CD14-positive monocyte (primary cell): ENCODE results near the gene KIF26A. TPM values are rescaled to one million over a fixed set of nuclear protein-coding genes. Genes with fewer than 3 reads are reported as not detected.

Experiments
- DNase-seq, 3 donors: peaks; one replicate each; pipeline ENCODE4 v3.0.0-alpha.2; 2011 to 2022
- H2AFZ ChIP-seq: 2 replicates; pipeline ENCODE4 v1.6.0; 2012; ENCODE audit warnings: mild to moderate bottlenecking, low read depth, low read length, inconsistent platforms; ENCODE audit not compliant: insufficient read depth, poor library complexity, severe bottlenecking
- H3K27ac ChIP-seq, 2 donors: 1 replicate in 1 of 2; 2 replicates in 1 of 2; pipeline ENCODE4 v1.5.1; 2012 to 2013; ENCODE audit warnings: low read length in 2 of 2, control low read depth in 1 of 2, inconsistent platforms in 1 of 2, low read depth in 1 of 2, mild to moderate bottlenecking in 1 of 2
- H3K27me3 ChIP-seq, 2 donors: one replicate each; pipeline versions ENCODE4 v1.6.0 to v1.6.1; 2011 to 2013; ENCODE audit warnings: low read length in 2 of 2; ENCODE audit not compliant: control insufficient read depth in 2 of 2, insufficient read depth in 2 of 2
- H3K36me3 ChIP-seq, 2 donors: replicated peaks in 1 of 2; 1 replicate in 1 of 2; 2 replicates in 1 of 2; pipeline versions ENCODE4 v1.5.1 to v1.6.1; 2012 to 2013; ENCODE audit warnings: low read length in 2 of 2, control low read depth in 1 of 2, inconsistent platforms in 1 of 2, mild to moderate bottlenecking in 1 of 2; ENCODE audit not compliant: insufficient read depth in 2 of 2, control insufficient read depth in 1 of 2
- H3K4me1 ChIP-seq, 2 donors: 1 replicate in 1 of 2; 2 replicates in 1 of 2; pipeline versions ENCODE4 v1.5.1 to v1.6.1; 2012 to 2013; ENCODE audit warnings: low read length in 2 of 2, control low read depth in 1 of 2, inconsistent platforms in 1 of 2, mild to moderate bottlenecking in 1 of 2, moderate library complexity in 1 of 2; ENCODE audit not compliant: insufficient read depth in 2 of 2, control insufficient read depth in 1 of 2
- H3K4me2 ChIP-seq: replicated peaks from 2 replicates; pipeline ENCODE3; 2012; ENCODE audit warnings: low read length, moderate library complexity, mild to moderate bottlenecking; ENCODE audit not compliant: poor library complexity, severe bottlenecking; ENCODE audit errors: extremely low read depth
- H3K4me3 ChIP-seq, 3 experiments: fragments of 200-600 bp in 1 of 3; sonication (generic) in 1 of 3; replicated peaks in 1 of 3; 1 replicate in 2 of 3; 2 replicates in 1 of 3; pipeline ENCODE4 v1.5.1; 2011 to 2013; ENCODE audit warnings: low read length in 3 of 3, mild to moderate bottlenecking in 3 of 3, control low read depth in 2 of 3, low read depth in 2 of 3, inconsistent platforms in 1 of 3, moderate library complexity in 1 of 3
- H3K79me2 ChIP-seq: 2 replicates; pipeline ENCODE4 v1.6.0; 2012; ENCODE audit warnings: mild to moderate bottlenecking, control low read depth, inconsistent platforms, low read length, moderate library complexity; ENCODE audit not compliant: insufficient read depth
- H3K9ac ChIP-seq: 2 replicates; pipeline ENCODE4 v1.6.0; 2017; ENCODE audit warnings: low read length, mild to moderate bottlenecking; ENCODE audit not compliant: insufficient read depth, poor library complexity, severe bottlenecking
- H3K9me3 ChIP-seq, 2 donors: replicated peaks in 1 of 2; 1 replicate in 1 of 2; 2 replicates in 1 of 2; pipeline versions ENCODE4 v1.5.1 to v1.6.1; 2012 to 2013; ENCODE audit warnings: low read length in 2 of 2, control low read depth in 1 of 2; ENCODE audit not compliant: control insufficient read depth in 1 of 2, insufficient read depth in 1 of 2
- H4K20me1 ChIP-seq: 2 replicates; pipeline ENCODE4 v1.6.0; 2012; ENCODE audit warnings: mild to moderate bottlenecking, low read length, control low read depth, moderate library complexity; ENCODE audit not compliant: insufficient read depth
- H3K27ac Mint-ChIP-seq, 7 donors: one replicate each; pipeline ENCODE4 v1.8.0; 2020; ENCODE audit warnings: mild to moderate bottlenecking in 7 of 7, mixed read lengths in 7 of 7, moderate library complexity in 6 of 7, inconsistent platforms in 2 of 7
- H3K27me3 Mint-ChIP-seq, 3 donors: one replicate each; pipeline ENCODE4 v1.8.0; 2021 to 2022; ENCODE audit warnings: low read depth in 3 of 3, mild to moderate bottlenecking in 3 of 3, mixed read lengths in 3 of 3, moderate library complexity in 3 of 3, inconsistent platforms in 1 of 3
- H3K36me3 Mint-ChIP-seq, 2 donors: one replicate each; pipeline ENCODE4 v1.8.0; 2020; ENCODE audit warnings: mixed read lengths in 2 of 2, inconsistent platforms in 1 of 2, mild to moderate bottlenecking in 1 of 2
- H3K4me1 Mint-ChIP-seq: one replicate; pipeline ENCODE4 v1.8.0; 2020; ENCODE audit warnings: mild to moderate bottlenecking, mixed read lengths
- H3K4me3 Mint-ChIP-seq, 2 donors: one replicate each; pipeline ENCODE4 v1.8.0; 2020; ENCODE audit warnings: mild to moderate bottlenecking in 2 of 2, mixed read lengths in 2 of 2, moderate library complexity in 1 of 2
- H3K9me3 Mint-ChIP-seq, 7 donors: one replicate each; pipeline ENCODE4 v1.8.0; 2020 to 2022; ENCODE audit warnings: mixed read lengths in 7 of 7, mild to moderate bottlenecking in 6 of 7, moderate library complexity in 6 of 7, inconsistent platforms in 2 of 7
- WGBS: methylation state at CpG from one replicate; pipeline ENCODE4 v1.1.5; 2013; ENCODE audit warnings: missing lambda C conversion rate; ENCODE audit not compliant: insufficient coverage; 5-methylcytosine and 5-hydroxymethylcytosine counted together
- intact Hi-C, 2 donors: fragments of 100-400 bp; cut with micrococcal nuclease; formaldehyde crosslinking; loops; one replicate each; pipeline versions ENCODE4 v1.15.0 to v1.15.1; 2023
- polyA plus RNA-seq, 3 donors: library from polyadenylated mRNA; depleted of rRNA in 1 of 3; unstranded in 2 of 3; stranded (reverse) in 1 of 3; fragments of 300-500 nt in 2 of 3; fragments of >200 nt in 1 of 3; fragmentation: Illumina TruSeq in 2 of 3; gene quantifications; 1 replicate in 2 of 3; 2 replicates in 1 of 3; pipeline ENCODE4 v1.2.3, GENCODE V29; 2012 to 2021
- TF ChIP-seq, protein P1 (sequence below): fragments of 200-600 bp; IDR thresholded peaks from one replicate; pipeline ENCODE4 v1.8.0; 2022; ENCODE audit warnings: antibody characterized with exemption, mild to moderate bottlenecking

KIF26A gene
- polyA plus RNA-seq, 3 donors = not detected

DNA sequence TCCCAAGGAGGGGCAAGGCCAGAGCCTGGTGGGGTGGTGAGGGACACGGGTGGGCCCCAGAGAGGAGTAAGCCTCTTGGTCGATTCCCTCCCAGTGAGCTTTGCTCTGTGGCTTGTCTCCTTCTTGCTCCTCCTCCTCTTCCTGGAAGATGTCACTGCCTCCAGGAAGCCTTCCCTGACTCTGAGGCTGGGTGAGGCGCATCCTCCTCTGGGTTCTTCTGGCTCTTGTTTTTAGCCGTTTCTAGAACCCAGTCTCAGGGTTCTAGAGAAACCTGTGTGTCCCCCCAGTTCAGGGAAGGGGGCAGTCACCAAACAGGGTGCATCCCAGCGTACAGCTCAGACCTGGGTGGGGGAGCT is 12.6 kb downstream of the KIF26A start:
- H4K20me1 ChIP-seq = no peaks in the 10 kb centered on the region
- intact Hi-C loops = no loop called here
- no peak overlapping the region for H2AFZ ChIP-seq
- H3K36me3 ChIP-seq = no peaks in the 10 kb centered on the region
- H3K4me3 ChIP-seq = no peak overlapping the region
- Mint-ChIP-seq H3K9me3 (peaks cover 0 to 1% (median 0%) of the 10 kb centered on the region in 7 donors), H3K36me3 (no peaks in the 10 kb centered on the region), H3K27me3 (peaks cover 0 to 4% (median 3%) of the 10 kb centered on the region in 3 donors), H3K27ac (no peak overlapping the region), H3K4me1 (no peaks in the 10 kb centered on the region), H3K4me3 (no peak overlapping the region)
- no peaks in the 10 kb centered on the region for H3K79me2 ChIP-seq
- no peak overlapping the region for H3K27ac ChIP-seq
- TF ChIP-seq, protein P1, sequence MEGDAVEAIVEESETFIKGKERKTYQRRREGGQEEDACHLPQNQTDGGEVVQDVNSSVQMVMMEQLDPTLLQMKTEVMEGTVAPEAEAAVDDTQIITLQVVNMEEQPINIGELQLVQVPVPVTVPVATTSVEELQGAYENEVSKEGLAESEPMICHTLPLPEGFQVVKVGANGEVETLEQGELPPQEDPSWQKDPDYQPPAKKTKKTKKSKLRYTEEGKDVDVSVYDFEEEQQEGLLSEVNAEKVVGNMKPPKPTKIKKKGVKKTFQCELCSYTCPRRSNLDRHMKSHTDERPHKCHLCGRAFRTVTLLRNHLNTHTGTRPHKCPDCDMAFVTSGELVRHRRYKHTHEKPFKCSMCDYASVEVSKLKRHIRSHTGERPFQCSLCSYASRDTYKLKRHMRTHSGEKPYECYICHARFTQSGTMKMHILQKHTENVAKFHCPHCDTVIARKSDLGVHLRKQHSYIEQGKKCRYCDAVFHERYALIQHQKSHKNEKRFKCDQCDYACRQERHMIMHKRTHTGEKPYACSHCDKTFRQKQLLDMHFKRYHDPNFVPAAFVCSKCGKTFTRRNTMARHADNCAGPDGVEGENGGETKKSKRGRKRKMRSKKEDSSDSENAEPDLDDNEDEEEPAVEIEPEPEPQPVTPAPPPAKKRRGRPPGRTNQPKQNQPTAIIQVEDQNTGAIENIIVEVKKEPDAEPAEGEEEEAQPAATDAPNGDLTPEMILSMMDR = no peak
- WGBS = 90% methylated on average over 3 of the region's 5 CpGs
- no peak overlapping the region for H3K4me2 ChIP-seq
- no peaks in the 10 kb centered on the region for H3K9me3 ChIP-seq
- H3K9ac ChIP-seq = no peak overlapping the region
- DNase-seq = no peak
- no peaks in the 10 kb centered on the region for H3K27me3 ChIP-seq
- no peaks in the 10 kb centered on the region for H3K4me1 ChIP-seq

DNA sequence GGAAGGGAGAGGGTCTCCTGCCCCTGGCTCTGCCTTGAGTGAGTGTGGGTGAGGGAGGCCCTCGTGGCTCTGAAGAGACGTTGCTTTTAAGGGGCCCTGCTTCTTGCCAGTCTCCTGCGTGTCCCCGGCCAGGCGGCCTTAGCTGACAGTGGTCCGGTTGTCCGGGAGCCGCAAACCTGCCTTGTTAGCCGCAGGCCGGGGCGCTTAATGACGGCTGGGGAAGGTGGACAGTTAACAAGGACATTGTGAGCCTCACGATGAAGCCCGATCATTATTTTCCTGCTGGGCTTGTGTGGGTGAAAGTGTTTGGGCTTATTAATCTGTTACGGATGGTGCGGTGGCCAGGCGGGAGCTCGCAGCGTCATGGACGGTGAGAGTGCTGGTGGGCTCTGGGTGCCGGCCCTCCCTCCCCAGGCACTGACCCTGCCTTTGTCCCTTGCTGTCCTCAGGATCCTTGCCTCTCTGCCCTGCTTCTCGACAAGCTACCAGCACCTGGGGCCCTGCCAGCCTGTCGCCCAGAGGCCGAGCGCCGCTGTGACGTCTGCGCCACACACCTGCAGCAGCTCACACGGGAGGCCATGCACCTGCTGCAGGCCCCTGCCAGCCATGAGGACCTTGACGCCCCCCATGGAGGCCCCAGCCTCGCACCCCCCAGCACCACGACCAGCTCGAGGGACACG is 13.3 kb downstream of the KIF26A start:
- Mint-ChIP-seq H3K27ac (peak overlapping the region in 1 of 7 donors; percentile 62), H3K4me3 (no peak overlapping the region), H3K36me3 (no peaks in the 10 kb centered on the region), H3K27me3 (peaks cover 0 to 4% (median 3%) of the 10 kb centered on the region in 3 donors), H3K4me1 (no peaks in the 10 kb centered on the region), H3K9me3 (peaks cover 0 to 1% (median 0%) of the 10 kb centered on the region in 7 donors)
- no peaks in the 10 kb centered on the region for H4K20me1 ChIP-seq
- H3K9me3 ChIP-seq = no peaks in the 10 kb centered on the region
- 97% methylated on average over 31 of the region's 34 CpGs for WGBS
- no peaks in the 10 kb centered on the region for H3K79me2 ChIP-seq
- no peak overlapping the region for H3K27ac ChIP-seq
- DNase-seq = no peak
- no peaks in the 10 kb centered on the region for H3K4me1 ChIP-seq
- no peak overlapping the region for H2AFZ ChIP-seq
- TF ChIP-seq, protein P1 = no peak
- no peak overlapping the region for H3K4me3 ChIP-seq
- no peaks in the 10 kb centered on the region for H3K36me3 ChIP-seq
- no peaks in the 10 kb centered on the region for H3K27me3 ChIP-seq
- no peak overlapping the region for H3K9ac ChIP-seq
- intact Hi-C loops = no loop called here
- no peak overlapping the region for H3K4me2 ChIP-seq
